ENCODE data around the gene TRIO.

The TRIO gene

DNA sequence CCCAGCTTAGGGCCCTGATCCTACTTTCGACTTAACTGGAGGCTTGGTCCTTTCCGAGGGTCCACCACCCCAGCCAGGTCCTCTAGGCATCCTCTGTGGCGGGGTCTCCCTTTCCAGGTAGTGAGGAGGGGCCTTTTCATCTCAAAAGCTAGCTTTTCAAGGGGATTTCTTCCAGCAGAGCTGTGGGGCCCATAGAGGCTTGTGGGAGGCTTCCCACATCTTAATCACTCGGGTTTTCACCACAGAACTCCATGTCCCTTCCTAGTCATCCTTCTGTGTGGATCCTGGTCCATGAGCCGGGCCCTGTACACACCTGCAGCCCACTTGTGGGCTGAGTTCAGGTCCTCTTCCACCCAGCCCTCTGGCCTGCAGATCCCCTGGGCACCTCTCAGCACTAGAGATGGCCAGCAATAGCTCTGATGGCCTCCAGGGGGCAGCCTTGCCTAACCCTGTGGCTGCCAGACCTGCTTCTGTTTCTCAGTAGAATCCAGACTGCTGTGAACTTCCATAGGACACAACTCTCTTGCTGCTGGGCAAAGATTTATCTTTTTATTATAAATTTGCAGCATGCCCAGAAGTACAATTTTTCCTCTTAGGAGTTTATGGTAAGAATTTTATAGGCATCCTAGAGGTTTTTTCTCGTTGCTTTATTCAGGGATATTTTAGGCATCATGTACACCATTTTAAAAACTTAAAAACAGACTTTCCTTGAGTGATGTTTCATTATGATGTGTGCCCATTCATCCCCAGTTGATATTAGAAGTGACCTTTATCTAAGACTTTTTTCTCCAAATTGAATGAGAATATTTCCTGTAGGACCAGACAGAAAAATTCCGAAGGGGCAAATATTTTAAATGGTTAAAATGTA is 208.9 kb downstream of the TRIO start:
- peak; percentile 86 for DNase-seq (ENCODE audit: low spot score)
- peak; percentile 58 for FAIRE-seq

GRCh38 chr5:14353726-14354474 is 210.8 kb downstream of the TRIO start:
- FAIRE-seq (no peak), DNase-seq (ENCODE audit: low spot score) (no peak)

- DNase-seq (ENCODE audit: low spot score) (no peak), FAIRE-seq (no peak)
Measured at GRCh38 chr5:14355391-14355790, 212.2 kb downstream of the TRIO start.

GRCh38 chr5:14356305-14356704 is 213.2 kb downstream of the TRIO start:
- no peak for DNase-seq (ENCODE audit: low spot score)
- FAIRE-seq: no peak

- DNase-seq (ENCODE audit: low spot score) (no peak), FAIRE-seq (no peak)
Measured at GRCh38 chr5:14357441-14357840, 214.3 kb downstream of the TRIO start.

DNA sequence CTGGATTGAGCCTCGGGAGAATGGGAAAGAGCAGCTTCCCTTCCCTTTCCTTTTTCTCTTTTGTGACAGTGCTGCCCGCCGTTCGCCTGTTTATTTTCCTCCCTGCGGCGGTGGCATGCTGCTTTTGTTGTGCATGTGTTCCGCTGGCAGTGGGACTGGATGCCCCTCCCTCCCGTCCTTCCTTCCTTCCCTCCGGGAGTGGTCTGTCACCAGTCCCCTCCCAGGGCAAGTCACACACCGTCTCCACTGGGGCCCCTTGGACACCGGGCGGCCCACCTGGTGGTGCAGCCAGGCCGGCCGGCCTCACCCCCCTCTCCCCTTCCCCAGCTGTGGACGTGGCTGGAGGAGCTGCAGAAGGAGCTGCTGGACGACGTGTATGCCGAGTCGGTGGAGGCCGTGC is 214.7 kb downstream of the TRIO start:
- FAIRE-seq: no peak
- DNase-seq (ENCODE audit: low spot score): no peak

GRCh38 chr5:14358536-14358935 is 215.4 kb downstream of the TRIO start:
- DNase-seq (ENCODE audit: low spot score): no peak
- no peak for FAIRE-seq

GRCh38 chr5:14359069-14360043 is 216.2 kb downstream of the TRIO start:
- DNase-seq (ENCODE audit: low spot score) (no peak), FAIRE-seq (no peak)

- FAIRE-seq (no peak), DNase-seq (ENCODE audit: low spot score) (no peak)
Measured at GRCh38 chr5:14362491-14362890, 219.3 kb downstream of the TRIO start.

DNA sequence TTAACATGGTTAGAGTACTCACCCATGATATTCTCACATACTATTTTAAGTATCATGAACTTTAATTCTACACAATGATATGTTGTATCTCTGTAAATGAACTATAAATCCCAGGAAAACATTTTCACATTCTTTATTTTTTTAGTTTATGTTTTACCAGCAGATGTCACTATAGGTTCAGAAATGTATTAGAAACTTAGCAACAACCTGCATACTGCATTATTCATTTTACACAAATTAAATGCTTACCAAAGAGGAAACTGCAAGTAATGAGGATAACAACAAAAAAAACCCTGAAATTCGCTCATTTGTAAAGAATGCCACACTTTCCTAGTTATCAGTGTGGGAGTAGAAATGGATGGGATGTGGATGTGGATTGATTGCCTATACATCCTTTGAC is 221.0 kb downstream of the TRIO start:
- DNase-seq (ENCODE audit: low spot score) (no peak), FAIRE-seq (no peak)

DNA sequence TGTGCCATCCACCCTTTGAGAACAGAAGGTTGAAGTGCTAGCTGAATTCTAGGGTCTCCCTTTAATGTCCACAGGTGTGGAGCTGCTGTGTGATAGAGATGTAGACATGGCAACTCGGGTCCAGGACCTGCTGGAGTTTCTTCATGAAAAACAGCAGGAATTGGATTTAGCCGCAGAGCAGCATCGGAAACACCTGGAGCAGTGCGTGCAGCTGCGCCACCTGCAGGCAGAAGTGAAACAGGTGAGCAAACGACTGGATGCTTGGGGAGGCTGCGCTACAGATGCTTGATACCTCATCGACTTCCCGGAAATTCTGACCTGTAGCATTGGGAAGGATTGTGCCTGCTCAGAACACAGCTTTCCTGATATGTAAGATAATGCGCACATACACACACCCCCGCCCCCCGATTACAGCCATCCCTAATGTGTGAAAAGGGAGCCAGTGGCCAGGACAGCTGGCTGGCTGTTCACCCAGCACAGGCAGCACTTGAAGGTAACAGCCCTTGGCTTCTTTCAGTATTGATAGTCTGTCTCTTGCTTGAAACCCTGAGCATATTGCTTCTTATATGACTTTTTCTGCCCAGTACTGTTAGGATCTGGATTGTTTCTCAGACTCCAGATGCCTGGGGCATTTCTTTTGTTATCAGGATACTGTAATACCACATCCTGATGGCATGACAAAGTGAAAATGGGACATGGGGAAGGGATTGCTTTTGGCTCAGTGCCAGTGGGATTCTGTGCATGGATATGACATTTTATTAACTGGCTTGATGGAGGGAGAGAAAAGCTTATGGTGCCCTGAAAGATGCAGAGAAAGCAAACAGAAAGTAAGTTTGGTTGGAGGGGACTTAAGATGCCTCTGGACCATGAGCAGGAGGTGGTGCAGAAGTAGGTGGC is 221.7 kb downstream of the TRIO start:
- no peak for FAIRE-seq
- peak; percentile 45 for DNase-seq (ENCODE audit: low spot score)

- DNase-seq (ENCODE audit: low spot score) (no peak), FAIRE-seq (no peak)
Measured at GRCh38 chr5:14365831-14366430, 222.8 kb downstream of the TRIO start.

GRCh38 chr5:14366763-14367162 is 223.6 kb downstream of the TRIO start:
- no peak for FAIRE-seq
- no peak for DNase-seq (ENCODE audit: low spot score)

GRCh38 chr5:14367364-14367763 is 224.2 kb downstream of the TRIO start:
- DNase-seq (ENCODE audit: low spot score) (no peak), FAIRE-seq (no peak)

- DNase-seq (ENCODE audit: low spot score): no peak
- no peak for FAIRE-seq
Measured at GRCh38 chr5:14369780-14370179, 226.6 kb downstream of the TRIO start.

DNA sequence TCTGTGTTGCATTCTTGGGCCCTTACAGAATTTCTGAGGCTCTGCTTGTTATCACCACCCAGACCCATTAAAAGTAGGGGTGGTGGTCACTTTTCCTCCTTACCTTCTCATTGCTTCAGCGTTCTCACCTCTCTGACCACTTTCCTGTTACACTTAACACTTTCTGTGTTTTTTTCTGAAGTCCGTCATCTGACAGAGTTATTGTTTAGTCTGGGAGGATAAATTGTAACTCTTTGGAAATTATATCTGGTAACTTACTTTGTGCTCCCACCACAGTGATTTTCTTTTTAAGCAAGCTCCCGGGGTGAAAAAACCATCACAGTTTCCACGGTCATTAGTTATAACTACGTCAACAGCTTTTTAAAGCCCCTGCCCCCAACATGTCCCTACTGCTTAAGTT is 227.2 kb downstream of the TRIO start:
- DNase-seq (ENCODE audit: low spot score) (no peak), FAIRE-seq (no peak)

GRCh38 chr5:14373685-14374084 is 230.5 kb downstream of the TRIO start:
- FAIRE-seq (no peak), DNase-seq (ENCODE audit: low spot score) (no peak)

DNA sequence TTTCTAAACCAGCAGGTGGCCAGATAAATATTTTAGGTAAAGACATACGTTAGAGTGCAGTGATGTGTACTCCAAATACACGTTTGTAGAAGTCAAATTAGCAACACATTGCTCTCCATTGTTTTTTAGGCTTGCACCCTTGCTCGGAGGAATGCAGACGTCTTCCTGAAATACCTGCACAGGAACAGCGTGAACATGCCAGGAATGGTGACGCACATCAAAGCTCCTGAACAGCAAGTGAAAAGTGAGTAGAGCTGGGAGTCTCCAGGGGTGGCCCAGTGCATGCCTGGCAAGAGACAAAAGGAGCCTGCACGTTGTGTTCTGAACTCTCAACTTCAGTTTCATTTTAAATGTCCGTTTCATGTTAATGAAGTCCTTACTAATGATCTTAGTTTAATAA is 231.0 kb downstream of the TRIO start:
- DNase-seq (ENCODE audit: low spot score) (no peak), FAIRE-seq (no peak)

DNA sequence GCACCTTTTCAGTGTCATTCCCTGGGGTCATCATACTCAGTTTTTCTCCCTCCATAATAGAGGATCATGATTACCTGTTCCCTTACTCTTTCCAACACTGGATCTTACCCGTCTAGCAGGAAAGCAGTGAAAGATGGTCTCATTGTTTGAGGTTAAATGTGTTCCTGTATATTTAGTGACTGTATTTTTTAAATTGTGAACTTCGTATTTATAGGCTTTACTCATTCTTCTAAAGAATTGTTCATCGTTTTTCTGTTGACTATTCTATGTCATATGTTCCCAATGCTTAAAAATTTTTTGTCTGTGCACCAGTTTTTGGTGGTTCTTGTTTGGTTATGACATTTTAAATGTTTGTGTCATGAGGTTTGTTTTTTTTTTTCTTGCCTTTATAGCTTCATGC is 233.6 kb downstream of the TRIO start:
- FAIRE-seq (no peak), DNase-seq (ENCODE audit: low spot score) (no peak)
